MCF 10A (cell line): ENCODE measurements around the gene USH1C. TPM values are rescaled to one million over a fixed set of nuclear protein-coding genes. Genes with fewer than 3 reads are reported as not detected.

Experiments used
- BruUV-seq: library from RNA; stranded (reverse); fragments of 400-500 nt; replicated peaks from 2 replicates; lab custom pipeline; 2021; lab: Mats Ljungman, UMichigan
- CTCF ChIA-PET: fragments of 300-600 bp; sonication (Branson Sonifier 250); formaldehyde crosslinking; extraction: SDS; loops from one replicate; lab custom pipeline; 2021; ENCODE audit warnings: antibody characterized with exemption, inconsistent platforms; lab: Yijun Ruan, JAX
- POLR2A ChIA-PET: fragments of 300-600, 350-650 bp; sonication (Branson Sonifier 250); formaldehyde crosslinking; extraction: SDS; loops from one replicate; lab custom pipeline; 2020; ENCODE audit warnings: antibody characterized with exemption, inconsistent platforms; lab: Yijun Ruan, JAX
- DNase-seq: peaks from one replicate; pipeline ENCODE4 v3.0.0-alpha.2; 2018; ENCODE audit not compliant: unreplicated experiment
- H3K27ac Mint-ChIP-seq: one replicate; pipeline ENCODE4 v1.8.0; 2022; ENCODE audit warnings: mild to moderate bottlenecking, low read depth, mixed read lengths; ENCODE audit not compliant: unreplicated experiment
- H3K27me3 Mint-ChIP-seq: one replicate; pipeline ENCODE4 v1.8.0; 2022; ENCODE audit warnings: mixed read lengths; ENCODE audit not compliant: insufficient read depth, unreplicated experiment
- H3K36me3 Mint-ChIP-seq: one replicate; pipeline ENCODE4 v1.8.0; 2022; ENCODE audit warnings: mild to moderate bottlenecking, moderate library complexity, mixed read lengths; ENCODE audit not compliant: insufficient read depth, unreplicated experiment
- H3K4me1 Mint-ChIP-seq: one replicate; pipeline ENCODE4 v1.8.0; 2022; ENCODE audit warnings: mixed read lengths; ENCODE audit not compliant: insufficient read depth, unreplicated experiment
- H3K4me3 Mint-ChIP-seq: one replicate; pipeline ENCODE4 v1.8.0; 2022; ENCODE audit warnings: mild to moderate bottlenecking, moderate library complexity, mixed read lengths; ENCODE audit not compliant: unreplicated experiment
- H3K9me3 Mint-ChIP-seq: one replicate; pipeline ENCODE4 v1.8.0; 2022; ENCODE audit warnings: mixed read lengths; ENCODE audit not compliant: unreplicated experiment
- intact Hi-C: fragments of 100-400 bp; cut with micrococcal nuclease; formaldehyde crosslinking; loops from 2 replicates; pipeline ENCODE4 v1.14.1; 2022
- total RNA-seq: library from RNA; stranded (reverse); gene quantifications from 2 replicates; pipeline ENCODE4 v1.2.3, GENCODE V29; 2022
- TF ChIP-seq, protein P1 (sequence below): fragments of 200-600 bp; IDR thresholded peaks from one replicate; pipeline ENCODE4 v1.8.0; 2022; ENCODE audit warnings: antibody characterized with exemption, mild to moderate bottlenecking; ENCODE audit not compliant: unreplicated experiment

The USH1C gene
- total RNA-seq, 1 experiment from 2014 or later, result not detected

DNA sequence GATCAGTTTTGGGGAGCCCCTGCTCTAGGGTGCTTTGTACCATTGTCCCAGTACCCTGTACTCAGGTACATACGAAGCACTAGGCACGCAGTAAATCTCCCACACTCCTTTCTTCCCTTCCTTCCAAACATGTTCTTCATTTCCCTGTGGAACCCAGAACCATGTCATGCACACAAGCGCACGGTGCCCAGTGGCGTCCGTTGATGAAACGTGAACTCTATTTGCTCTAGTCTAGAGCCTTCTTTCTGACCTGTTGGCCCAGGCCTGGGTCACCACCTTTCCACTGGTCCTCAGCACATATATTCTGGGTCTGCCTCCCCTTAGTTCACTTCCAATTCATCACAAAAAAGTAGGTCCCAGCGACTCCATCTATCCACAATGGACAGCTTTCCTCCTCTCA lies 7.0 kb downstream of the USH1C start:
- Mint-ChIP-seq H3K27ac (no peak overlapping the region), H3K27me3 (peaks cover 68% of the 10 kb centered on the region), H3K36me3 (no peaks in the 10 kb centered on the region), H3K4me1 (no peaks in the 10 kb centered on the region), H3K9me3 (no peaks in the 10 kb centered on the region), H3K4me3 (no peak overlapping the region)
- TF ChIP-seq, protein P1, sequence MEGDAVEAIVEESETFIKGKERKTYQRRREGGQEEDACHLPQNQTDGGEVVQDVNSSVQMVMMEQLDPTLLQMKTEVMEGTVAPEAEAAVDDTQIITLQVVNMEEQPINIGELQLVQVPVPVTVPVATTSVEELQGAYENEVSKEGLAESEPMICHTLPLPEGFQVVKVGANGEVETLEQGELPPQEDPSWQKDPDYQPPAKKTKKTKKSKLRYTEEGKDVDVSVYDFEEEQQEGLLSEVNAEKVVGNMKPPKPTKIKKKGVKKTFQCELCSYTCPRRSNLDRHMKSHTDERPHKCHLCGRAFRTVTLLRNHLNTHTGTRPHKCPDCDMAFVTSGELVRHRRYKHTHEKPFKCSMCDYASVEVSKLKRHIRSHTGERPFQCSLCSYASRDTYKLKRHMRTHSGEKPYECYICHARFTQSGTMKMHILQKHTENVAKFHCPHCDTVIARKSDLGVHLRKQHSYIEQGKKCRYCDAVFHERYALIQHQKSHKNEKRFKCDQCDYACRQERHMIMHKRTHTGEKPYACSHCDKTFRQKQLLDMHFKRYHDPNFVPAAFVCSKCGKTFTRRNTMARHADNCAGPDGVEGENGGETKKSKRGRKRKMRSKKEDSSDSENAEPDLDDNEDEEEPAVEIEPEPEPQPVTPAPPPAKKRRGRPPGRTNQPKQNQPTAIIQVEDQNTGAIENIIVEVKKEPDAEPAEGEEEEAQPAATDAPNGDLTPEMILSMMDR, result no peak
- CTCF ChIA-PET, result interaction anchor here (0.5 to 1.6 kb wide), 4 partner anchors 9 to 32 kb away, joined by 3 to 4 read pairs (median 4); no protein-coding TSS in a partner anchor
- POLR2A ChIA-PET, result no interaction called here
- intact Hi-C loops, result no loop called here
- DNase-seq, result no peak
- no TSS peak for BruUV-seq

DNA sequence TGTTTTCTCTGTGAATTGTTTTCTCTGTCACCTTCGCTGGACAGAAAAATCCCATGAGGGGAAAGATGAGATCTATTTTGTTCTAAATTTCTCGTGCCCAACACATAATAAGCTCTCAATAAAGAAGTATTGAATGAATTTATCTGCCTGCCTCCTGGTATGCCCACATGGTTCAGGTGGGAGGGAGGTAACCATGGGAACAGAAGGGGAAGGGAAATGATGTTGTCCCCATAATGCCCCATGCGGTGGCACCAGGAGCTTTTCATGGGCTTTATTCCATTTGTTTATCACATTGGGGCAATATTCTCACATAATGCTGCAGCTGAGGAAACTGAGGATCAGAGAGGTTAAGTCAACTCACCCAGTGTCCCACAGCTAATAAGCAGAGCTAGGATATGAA lies 8.7 kb downstream of the USH1C start:
- Mint-ChIP-seq H3K27me3 (peaks cover 73% of the 10 kb centered on the region), H3K4me3 (no peak overlapping the region), H3K4me1 (no peaks in the 10 kb centered on the region), H3K27ac (no peak overlapping the region), H3K9me3 (no peaks in the 10 kb centered on the region), H3K36me3 (no peaks in the 10 kb centered on the region)
- ChIA-PET POLR2A (no interaction called here), CTCF (interaction anchor here (0.6 to 0.8 kb wide), 2 partner anchors 19 to 32 kb away, joined by 3 read pairs; no protein-coding TSS in a partner anchor)
- no peak for DNase-seq
- intact Hi-C loops, result no loop called here
- BruUV-seq, result no TSS peak
- TF ChIP-seq, protein P1, result no peak

DNA sequence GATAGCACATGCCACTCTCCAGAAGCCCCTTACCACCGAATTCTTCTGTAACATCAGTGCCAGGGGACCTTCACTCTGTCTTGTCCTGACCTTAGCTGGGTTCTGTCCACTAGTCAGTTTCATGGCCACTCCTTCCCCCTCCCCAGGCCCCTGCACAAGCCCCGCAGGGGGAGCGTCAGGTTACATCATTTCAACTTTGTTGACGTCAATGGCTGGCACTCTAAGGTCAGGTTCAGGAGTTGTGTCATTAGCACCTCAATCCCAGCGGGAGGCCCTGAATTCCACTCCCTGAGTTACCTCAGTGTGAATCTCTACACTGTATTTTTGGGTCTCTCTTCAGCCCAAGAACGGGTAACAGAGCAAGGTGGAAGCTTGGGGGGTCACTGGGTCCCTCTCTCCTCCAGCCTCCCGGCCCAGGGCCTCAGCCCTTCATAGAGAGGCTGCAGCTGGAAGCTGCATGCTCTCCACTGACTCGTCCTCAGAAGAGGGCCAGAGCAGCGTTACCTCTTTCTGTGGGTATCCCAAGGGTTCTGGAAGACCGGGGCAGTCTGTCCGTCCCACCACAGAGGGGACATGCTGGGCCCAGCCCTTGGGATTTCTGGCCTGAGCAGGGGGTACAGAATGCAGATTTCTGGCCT lies 10.3 kb downstream of the USH1C start:
- no peak overlapping the region for H3K27ac Mint-ChIP-seq
- H3K36me3 Mint-ChIP-seq, result no peaks in the 10 kb centered on the region
- no peak for DNase-seq
- intact Hi-C loops, result no loop called here
- H3K27me3 Mint-ChIP-seq, result peaks cover 73% of the 10 kb centered on the region
- H3K4me3 Mint-ChIP-seq, result no peak overlapping the region
- H3K4me1 Mint-ChIP-seq, result no peaks in the 10 kb centered on the region
- no peaks in the 10 kb centered on the region for H3K9me3 Mint-ChIP-seq
- BruUV-seq, result no TSS peak
- TF ChIP-seq, protein P1, result no peak
- POLR2A ChIA-PET, result no interaction called here
- CTCF ChIA-PET, result interaction anchor here (0.8 to 0.9 kb wide), 4 partner anchors 11 to 156 kb away, joined by 3 read pairs; no protein-coding TSS in a partner anchor

DNA sequence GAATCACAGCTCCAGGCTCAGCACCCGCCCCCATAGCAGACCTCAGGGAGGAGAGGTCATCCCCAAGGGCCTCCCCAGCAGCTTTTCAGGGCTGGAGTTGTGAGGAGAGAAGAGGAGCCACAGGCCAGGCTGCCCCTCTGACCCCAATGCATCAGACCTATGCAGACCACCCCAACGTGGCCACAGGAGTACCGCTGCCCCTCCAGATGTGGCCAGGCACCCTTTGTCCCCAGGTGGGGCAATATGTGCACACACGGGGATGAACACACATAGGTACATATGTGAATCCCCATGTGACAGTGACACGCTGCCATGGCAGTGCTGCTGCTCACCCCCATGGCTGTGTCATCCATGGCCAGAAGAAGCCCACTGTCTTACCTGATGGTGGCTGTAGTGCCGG lies 10.9 kb downstream of the USH1C start:
- TF ChIP-seq, protein P1, result no peak
- no peaks in the 10 kb centered on the region for H3K4me1 Mint-ChIP-seq
- no peaks in the 10 kb centered on the region for H3K9me3 Mint-ChIP-seq
- no peaks in the 10 kb centered on the region for H3K36me3 Mint-ChIP-seq
- ChIA-PET CTCF (interaction anchor here (0.7 kb wide), 1 partner anchor 66 kb away, joined by 3 read pairs; no protein-coding TSS in a partner anchor), POLR2A (no interaction called here)
- no peak for DNase-seq
- no TSS peak for BruUV-seq
- no peak overlapping the region for H3K4me3 Mint-ChIP-seq
- intact Hi-C loops, result no loop called here
- H3K27me3 Mint-ChIP-seq, result peaks cover 75% of the 10 kb centered on the region
- H3K27ac Mint-ChIP-seq, result no peak overlapping the region
